Measurements from ENCODE around the gene SCIN. TPM values are rescaled to one million over a fixed set of nuclear protein-coding genes. Genes with fewer than 3 reads are reported as not detected.

SCIN gene
- total RNA-seq, 1 donor from 2014 or later, result 0.30 TPM

Other genes with a start within 250 kb of the SCIN start
- 4.1 and 4.2 TPM in 2 replicates for gene VWDE, start 166.9 kb upstream of the SCIN start, total RNA-seq
- 18.7 and 19.8 TPM in 2 replicates for gene ARL4A, start 116.9 kb downstream of the SCIN start, total RNA-seq